Bronchial epithelial cell (primary cell): ENCODE measurements around the gene ITGB1. TPM values are rescaled to one million over a fixed set of nuclear protein-coding genes. Genes with fewer than 3 reads are reported as not detected.
A peak's percentile ranks its signal among the peaks of the same experiment; 100 is the strongest.

Experiments
- DNase-seq: peaks from one replicate; pipeline ENCODE4 v3.0.0-alpha.2; 2010; ENCODE audit warnings: low read depth
- FAIRE-seq: peaks from 2 replicates; lab custom pipeline; 2011; peaks lifted over from hg19 to GRCh38; lab: Jason Lieb, UNC
- H3K27me3 ChIP-seq: 2 replicates; pipeline ENCODE4 v1.5.1; 2011; ENCODE audit warnings: low read length; ENCODE audit not compliant: control insufficient read depth, insufficient read depth
- H3K36me3 ChIP-seq: 2 replicates; pipeline ENCODE4 v1.5.1; 2011; ENCODE audit warnings: low read length; ENCODE audit not compliant: control insufficient read depth, insufficient read depth
- H3K4me3 ChIP-seq: 2 replicates; pipeline ENCODE4 v1.5.1; 2011; ENCODE audit warnings: mild to moderate bottlenecking, low read depth, low read length, control low read depth
- CTCF ChIP-seq: IDR thresholded peaks from 2 replicates; pipeline ENCODE4 v1.5.1; 2011; ENCODE audit warnings: mild to moderate bottlenecking, moderate library complexity, low read length, control low read depth, inconsistent platforms; ENCODE audit not compliant: insufficient read depth, severe bottlenecking
- total RNA-seq: library from RNA; depleted of rRNA; stranded (reverse); fragments of >200 nt; gene quantifications from 2 replicates; pipeline ENCODE4 v1.2.1, GENCODE V29; 2014

ITGB1 gene
- total RNA-seq, 1 donor from 2014 or later, result 1,469 TPM

GRCh38 chr10:32963096-32963495 is 5.1 kb upstream of the ITGB1 start:
- FAIRE-seq (no peak), DNase-seq (peak; percentile 87)
- no peak for TF ChIP-seq CTCF
- Histone ChIP-seq H3K4me3 (no peak overlapping the region), H3K27me3 (no peaks in the 10 kb centered on the region), H3K36me3 (no peaks in the 10 kb centered on the region)

- Histone ChIP-seq H3K4me3 (no peak overlapping the region), H3K36me3 (no peaks in the 10 kb centered on the region), H3K27me3 (no peaks in the 10 kb centered on the region)
- FAIRE-seq (no peak), DNase-seq (no peak)
- TF ChIP-seq CTCF, result no peak
These were observed 4.5 kb upstream of the ITGB1 start for GRCh38 chr10:32962521-32962920.

- H3K36me3 ChIP-seq, result no peaks in the 10 kb centered on the region
- peak; percentile 95 for DNase-seq
These were observed 3.9 kb upstream of the ITGB1 start for GRCh38 chr10:32961895-32962369.

GRCh38 chr10:32961343-32961894 is 3.4 kb upstream of the ITGB1 start:
- Histone ChIP-seq H3K27me3 (no peaks in the 10 kb centered on the region), H3K4me3 (no peak overlapping the region), H3K36me3 (no peaks in the 10 kb centered on the region)
- DNase-seq, result no peak
- no peak for TF ChIP-seq CTCF
- FAIRE-seq, result no peak

More at GRCh38 chr10:32961895-32962369, 3.9 kb upstream of the ITGB1 start:
- no peaks in the 10 kb centered on the region for H3K27me3 ChIP-seq
- no peak for FAIRE-seq
- peak; percentile 21 for TF ChIP-seq CTCF
- no peak overlapping the region for H3K4me3 ChIP-seq

GRCh38 chr10:32960022-32960421 is 2.0 kb upstream of the ITGB1 start:
- DNase-seq (no peak), FAIRE-seq (no peak)
- no peak for TF ChIP-seq CTCF
- H3K36me3 ChIP-seq, result no peaks in the 10 kb centered on the region
- H3K4me3 ChIP-seq, result peak overlapping the region; percentile 75
- H3K27me3 ChIP-seq, result no peaks in the 10 kb centered on the region
